ENCODE data around the gene NIM1K.
"Not testable (repeated sequence)": the region's sequence is repeated elsewhere in the genome, so short reads cannot be mapped to it uniquely, and the experiment has no call there.

NIM1K gene

GRCh38 chr5:43231977-43232376, 40.0 kb downstream of the NIM1K start:
- DNase-seq, result no peak

GRCh38 chr5:43232943-43233833, 41.2 kb downstream of the NIM1K start:
- peak; percentile 71 for DNase-seq

GRCh38 chr5:43233946-43234345, 41.9 kb downstream of the NIM1K start:
- no peak for DNase-seq

GRCh38 chr5:43236653-43237355, 44.8 kb downstream of the NIM1K start:
- DNase-seq, result no peak

GRCh38 chr5:43242196-43242595, 50.2 kb downstream of the NIM1K start:
- no peak for DNase-seq

GRCh38 chr5:43243270-43243669, 51.2 kb downstream of the NIM1K start:
- no peak for DNase-seq

- no peak for DNase-seq
Observed at GRCh38 chr5:43244823-43245565, 53.0 kb downstream of the NIM1K start.

- DNase-seq, result no peak
Observed at GRCh38 chr5:43245724-43246385, 53.8 kb downstream of the NIM1K start.

GRCh38 chr5:43251754-43252153, 59.7 kb downstream of the NIM1K start:
- no peak for DNase-seq

- DNase-seq, result no peak
Observed at GRCh38 chr5:43255704-43256103, 63.7 kb downstream of the NIM1K start.

GRCh38 chr5:43256261-43256966, 64.4 kb downstream of the NIM1K start:
- DNase-seq, result no peak

GRCh38 chr5:43258116-43258515, 66.1 kb downstream of the NIM1K start:
- no peak for DNase-seq

GRCh38 chr5:43262269-43262668, 70.2 kb downstream of the NIM1K start:
- DNase-seq, result not testable (repeated sequence)

GRCh38 chr5:43268188-43268820, 76.3 kb downstream of the NIM1K start:
- no peak for DNase-seq

GRCh38 chr5:43270645-43271044, 78.6 kb downstream of the NIM1K start:
- no peak for DNase-seq

- no peak for DNase-seq
Observed at GRCh38 chr5:43273552-43273951, 81.5 kb downstream of the NIM1K start.

- DNase-seq, result no peak
Observed at GRCh38 chr5:43274435-43275114, 82.5 kb downstream of the NIM1K start.

- DNase-seq, result no peak
Observed at GRCh38 chr5:43275391-43275790, 83.4 kb downstream of the NIM1K start.

- DNase-seq, result no peak
Observed at GRCh38 chr5:43279548-43280274, 87.7 kb downstream of the NIM1K start.
